NCI-H345 (cell line): ENCODE results near the gene NIM1K.
"Not testable (repeated sequence)": the region's sequence is repeated elsewhere in the genome, so short reads cannot be mapped to it uniquely, and the experiment has no call there.

Experiments
- DNase-seq: peaks from one replicate; lab custom pipeline; 2025; lab: John Stamatoyannopoulos, UW

NIM1K gene

GRCh38 chr5:43281840-43282658 is 90.0 kb downstream of the NIM1K start:
- DNase-seq = no peak

- DNase-seq = no peak
Observed at GRCh38 chr5:43286623-43287022, 94.6 kb downstream of the NIM1K start.

DNA sequence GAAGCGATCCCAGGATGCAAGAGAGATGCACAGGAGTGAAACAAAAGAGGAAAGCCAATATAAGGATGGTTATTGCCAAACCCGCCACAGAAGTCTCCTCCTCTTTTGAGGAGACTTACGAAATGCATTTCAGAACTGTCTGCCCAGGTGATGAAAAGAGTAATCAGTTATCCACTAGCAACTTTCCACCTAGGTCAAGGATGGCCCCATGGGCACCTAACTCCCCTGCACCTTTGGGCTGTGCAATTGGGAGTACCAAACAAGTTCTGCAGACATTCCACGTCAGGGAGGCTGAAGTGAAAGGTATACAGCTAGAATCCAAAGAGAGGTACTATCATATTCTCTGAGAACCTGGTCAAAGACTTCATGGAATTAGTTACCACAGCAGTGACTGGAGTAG is 95.5 kb downstream of the NIM1K start:
- DNase-seq = no peak

GRCh38 chr5:43288269-43288831 is 96.3 kb downstream of the NIM1K start:
- no peak for DNase-seq

- DNase-seq = no peak
Observed at GRCh38 chr5:43290726-43291125, 98.7 kb downstream of the NIM1K start.

DNA sequence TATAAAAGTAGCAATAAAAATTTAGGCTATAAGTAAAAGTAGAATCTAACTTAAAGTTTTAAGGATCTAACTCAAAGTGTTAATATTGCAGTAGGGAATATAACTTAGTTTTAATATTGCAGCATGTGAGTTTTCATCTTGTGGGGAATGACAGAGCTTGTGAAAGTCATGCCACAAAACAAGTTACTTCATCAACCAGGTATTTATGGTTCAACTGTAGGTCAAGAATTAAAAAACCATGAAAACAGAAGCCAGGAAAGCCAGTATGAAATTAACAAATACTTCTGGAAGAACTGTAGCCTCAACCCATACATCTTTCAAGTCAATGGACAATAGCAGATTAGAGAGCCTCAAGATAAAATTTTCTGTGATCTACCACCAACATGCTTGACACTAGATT is 102.2 kb downstream of the NIM1K start:
- DNase-seq = no peak

DNA sequence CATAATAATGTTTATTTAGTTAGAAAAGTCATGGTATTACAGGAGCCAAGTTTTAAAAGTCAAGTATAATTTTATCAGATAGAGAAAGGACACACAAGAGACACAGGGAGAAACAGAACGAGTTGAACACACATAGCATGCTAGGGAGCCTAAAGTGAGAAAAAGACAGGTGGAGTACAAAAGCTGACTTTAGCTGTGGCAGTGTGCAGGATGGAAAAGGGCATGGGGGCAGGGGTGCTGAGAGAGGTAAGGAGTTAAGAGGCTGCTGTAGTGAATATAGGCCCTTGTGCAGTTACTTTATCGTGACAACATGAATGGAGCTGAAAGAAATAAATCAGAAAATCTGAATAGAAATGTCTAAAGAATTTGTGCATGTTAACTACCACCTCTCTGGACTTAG is 103.2 kb downstream of the NIM1K start:
- DNase-seq = no peak

DNA sequence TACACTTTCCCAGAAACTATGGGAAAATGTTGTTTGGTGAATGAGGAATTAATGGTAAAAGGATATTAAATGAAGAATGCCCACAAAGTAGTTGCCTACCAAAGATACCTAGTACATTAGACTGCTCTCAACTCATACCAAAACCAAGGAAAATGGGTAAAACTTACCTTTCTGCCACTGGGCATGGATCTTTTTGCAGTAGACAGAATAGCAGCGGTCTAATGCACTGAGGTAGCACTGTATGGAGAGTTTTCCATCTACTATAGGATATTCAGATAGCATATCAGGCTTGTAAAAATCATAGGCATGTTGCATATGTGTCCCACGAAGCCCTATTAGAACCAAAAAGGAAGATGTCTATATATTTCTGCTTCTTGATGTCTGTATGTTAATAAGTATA is 104.8 kb downstream of the NIM1K start:
- DNase-seq = no peak

GRCh38 chr5:43298443-43298842 is 106.4 kb downstream of the NIM1K start:
- DNase-seq = no peak

DNA sequence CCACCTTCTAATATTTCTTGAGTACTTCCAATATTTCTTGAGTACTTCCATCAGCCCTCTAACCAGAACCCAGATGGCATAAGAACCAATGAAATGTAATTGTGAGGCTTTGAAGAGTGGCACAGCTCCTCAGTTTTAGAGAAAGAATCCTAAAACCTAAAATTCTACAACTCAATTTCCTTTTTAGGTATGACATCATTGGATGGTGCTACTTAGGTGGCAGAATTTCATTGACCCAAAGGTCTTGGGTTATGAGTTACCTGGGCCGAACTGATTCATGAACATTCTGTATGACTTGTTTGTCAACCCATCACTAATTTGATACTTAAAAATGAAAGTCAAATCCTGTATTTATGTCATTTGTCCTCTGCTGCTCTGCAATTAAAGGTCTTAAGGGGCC is 108.1 kb downstream of the NIM1K start:
- no peak for DNase-seq

DNA sequence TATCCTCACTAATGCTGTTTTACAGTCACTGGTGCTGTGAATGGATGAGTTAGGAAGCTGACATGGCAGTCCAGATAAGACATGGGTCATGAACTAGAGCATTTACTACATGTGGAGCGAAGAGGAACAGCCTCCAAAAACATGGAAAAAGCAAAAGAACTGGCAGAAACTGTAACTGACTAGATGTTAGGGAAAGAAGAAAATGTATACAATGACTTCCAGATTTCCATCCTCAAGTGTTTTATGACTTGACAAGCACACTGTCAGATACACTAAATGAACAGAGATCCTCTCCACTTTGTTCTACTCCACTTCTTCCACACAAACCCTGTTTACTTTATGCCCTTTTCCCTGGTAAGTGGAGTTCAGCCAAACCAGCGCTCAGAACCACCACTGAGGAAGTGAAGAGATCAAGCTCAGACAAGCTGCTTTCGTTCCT is 109.6 kb downstream of the NIM1K start:
- peak; percentile 43 for DNase-seq

- DNase-seq = no peak
Observed at GRCh38 chr5:43302481-43302880, 110.5 kb downstream of the NIM1K start.

- DNase-seq = no peak
Observed at GRCh38 chr5:43303242-43303641, 111.2 kb downstream of the NIM1K start.

- DNase-seq = no peak
Observed at GRCh38 chr5:43304525-43304924, 112.5 kb downstream of the NIM1K start.

- peak; percentile 36 for DNase-seq
Observed at GRCh38 chr5:43305948-43306565, 114.0 kb downstream of the NIM1K start.

DNA sequence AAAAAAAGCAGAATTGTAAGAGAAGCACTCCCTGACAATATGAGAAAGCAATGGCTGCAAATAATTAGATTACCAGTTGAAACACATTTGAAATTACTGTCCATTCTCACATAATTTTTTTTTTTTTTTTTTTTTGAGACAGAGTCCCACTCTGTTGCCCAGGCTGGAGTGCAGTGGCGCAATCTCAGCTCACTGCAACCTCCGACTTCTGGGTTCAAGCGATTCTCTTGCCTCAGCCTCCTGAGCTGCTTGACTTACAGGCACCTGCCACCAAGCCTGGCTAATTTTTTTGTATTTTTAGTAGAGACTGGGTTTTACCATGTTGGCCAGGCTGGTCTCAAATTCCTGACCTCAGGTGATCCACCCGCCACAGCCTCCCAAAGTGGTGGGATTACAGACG is 114.9 kb downstream of the NIM1K start:
- not testable (repeated sequence) for DNase-seq

DNA sequence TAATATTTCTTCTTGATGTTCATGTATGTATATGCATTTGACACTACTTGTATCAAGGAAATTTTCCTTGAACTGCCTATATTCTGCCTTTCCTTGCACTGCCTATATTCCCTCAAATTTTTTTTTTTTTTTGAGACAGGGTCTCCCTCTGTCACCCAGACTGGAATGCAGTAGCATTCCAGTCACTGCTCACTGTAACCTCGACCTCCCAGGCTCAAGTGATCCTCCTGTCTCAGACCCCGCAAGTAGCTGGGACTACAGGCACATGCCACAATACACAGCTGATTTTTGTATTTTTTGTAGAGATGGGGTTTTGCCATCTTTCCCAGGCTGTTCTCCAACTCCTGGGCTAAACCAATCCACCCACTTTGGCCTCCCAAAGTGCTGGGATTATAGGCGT is 117.1 kb downstream of the NIM1K start:
- no peak for DNase-seq

GRCh38 chr5:43309637-43310036 is 117.6 kb downstream of the NIM1K start:
- DNase-seq = no peak

GRCh38 chr5:43312076-43312661 is 120.1 kb downstream of the NIM1K start:
- peak; percentile 18 for DNase-seq

GRCh38 chr5:43312699-43313034 is 120.6 kb downstream of the NIM1K start:
- peak; percentile 66 for DNase-seq

DNA sequence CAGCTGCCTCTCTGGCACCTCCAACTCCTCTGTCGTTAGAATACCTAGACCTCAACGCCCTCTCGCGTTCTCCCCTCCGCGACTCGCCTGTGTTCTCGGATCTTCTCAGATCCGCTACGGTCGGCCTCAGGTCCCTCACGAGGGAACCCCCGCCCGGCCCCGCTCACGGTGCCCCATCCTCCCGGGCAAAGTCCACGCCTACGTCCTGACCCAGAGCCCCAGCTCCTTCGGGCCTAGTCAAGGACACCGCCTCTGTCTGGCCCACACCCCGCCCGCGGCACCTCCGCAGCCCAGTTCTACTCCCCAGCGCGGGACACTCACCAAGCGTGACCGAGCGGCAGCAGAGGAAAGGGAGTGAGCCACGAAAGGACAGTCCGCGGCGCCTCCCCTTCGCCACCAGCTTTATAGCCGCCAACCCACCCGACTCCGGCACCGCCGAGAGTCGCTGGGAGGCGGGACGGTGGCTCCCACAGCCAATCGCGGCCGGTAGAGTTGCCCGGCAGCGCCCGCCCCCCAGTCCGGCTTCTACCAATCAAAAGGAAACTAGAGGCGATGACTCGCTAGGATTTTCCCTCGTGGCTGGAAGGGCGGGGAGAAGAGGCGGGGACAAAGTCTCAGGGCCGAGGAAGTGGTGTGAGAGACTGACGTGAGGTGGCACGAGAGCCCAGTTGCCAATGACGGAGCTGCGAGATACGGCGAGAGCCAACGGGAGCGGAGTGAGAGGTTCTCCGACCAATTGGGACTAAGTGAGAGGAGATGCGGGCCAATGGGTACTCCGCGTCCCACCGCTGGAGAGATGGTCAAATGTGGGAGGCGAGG is 121.2 kb downstream of the NIM1K start, which contains the start of gene HMGCS1:
Gene HMGCS1 (minus strand): TSS at position 378 of the 819 bp plus-strand sequence. CDS start 14,447 bp downstream, outside the sequence.
- DNase-seq = peak; percentile 100

DNA sequence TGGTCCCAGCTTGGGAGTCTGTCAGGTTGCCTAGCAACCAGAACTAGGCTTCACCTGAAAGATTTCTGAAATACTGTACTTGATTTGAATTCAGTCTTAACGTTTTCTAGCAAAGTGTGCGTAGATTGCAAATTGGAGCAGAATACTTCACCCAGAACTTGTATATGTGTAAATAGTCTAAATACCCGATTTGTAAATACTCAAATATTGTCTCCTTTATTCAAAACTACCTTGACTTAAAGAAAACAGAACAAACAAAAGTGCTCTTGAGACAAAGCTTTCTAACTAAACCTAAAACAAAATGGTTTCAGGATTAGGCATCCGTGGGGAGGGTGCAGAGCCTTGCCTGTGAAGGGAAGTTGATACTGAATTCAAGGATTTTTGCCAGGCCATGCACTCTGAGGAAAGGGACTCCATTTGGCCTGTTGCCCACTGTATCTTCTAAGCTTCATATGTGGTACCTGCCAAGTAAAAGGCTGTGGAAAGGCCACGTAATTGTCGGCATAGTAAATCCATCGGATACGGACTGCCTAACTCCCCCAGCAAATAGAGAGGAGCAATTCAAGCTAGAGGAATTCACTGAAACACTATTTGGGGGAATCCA is 121.9 kb downstream of the NIM1K start:
- peak; percentile 75 for DNase-seq
